Vagina (tissue), 2 donors: ENCODE measurements around the gene GOLGA6L22.
"Not testable (repeated sequence)": the region's sequence is repeated elsewhere in the genome, so short reads cannot be mapped to it uniquely, and the experiment has no call there.

ENCODE experiments used
- CTCF ChIP-seq, 3 experiments: fragments of 450-650 bp in 2 of 3; fragments of 200-600 bp in 1 of 3; sonication (generic) in 1 of 3; IDR thresholded peaks; one replicate each; pipeline ENCODE4 v1.5.1; 2017 to 2019; ENCODE audit warnings: antibody characterized with exemption in 3 of 3, mild to moderate bottlenecking in 2 of 3, moderate library complexity in 2 of 3
- POLR2A ChIP-seq, 2 donors: fragments of 450-650 bp; IDR thresholded peaks; one replicate each; pipeline ENCODE4 v1.6.1; 2017; ENCODE audit warnings: antibody characterized with exemption in 2 of 2, mild to moderate bottlenecking in 2 of 2, moderate library complexity in 2 of 2
- POLR2AphosphoS5 ChIP-seq, 2 donors: sonication (generic); formaldehyde crosslinking; IDR thresholded peaks; one replicate each; pipeline ENCODE4 v1.9.0; 2017; ENCODE audit warnings: antibody characterized with exemption in 2 of 2, mild to moderate bottlenecking in 2 of 2, low read depth in 1 of 2; ENCODE audit not compliant: insufficient read depth in 1 of 2

- TF ChIP-seq CTCF, POLR2A (IDR thresholded peaks at IDR 0.05): not testable (repeated sequence)
- TF ChIP-seq POLR2AphosphoS5 (IDR thresholded peaks at IDR 0.05; ENCODE audit: insufficient read depth in 1 of 2, low read depth in 1 of 2), result peak in 1 of 2 donors; percentile 16
Observed at GRCh38 chr15:22494490-22495113, 35.9 kb downstream of the GOLGA6L22 start.
